SH-SY5Y (cell line): ENCODE data around the gene ZACN.

Experiments used
- GATA2 ChIP-seq: IDR thresholded peaks from 2 replicates; pipeline ENCODE4 v1.6.1; 2011; ENCODE audit warnings: mild to moderate bottlenecking, low read depth, low read length
- GATA3 ChIP-seq: IDR thresholded peaks from 2 replicates; pipeline ENCODE4 v1.6.1; 2011; ENCODE audit warnings: low read depth, mild to moderate bottlenecking, low read length, moderate library complexity

GRCh38 chr17:76077584-76078110 is 1.3 kb upstream of the ZACN start:
- TF ChIP-seq GATA3, result no peak
- no peak for TF ChIP-seq GATA2
